GM18907 (cell line): ENCODE measurements around the gene ZNF24.

Experiments
- ATAC-seq: cut with Tn5 transposase; IDR thresholded peaks from one replicate; pipeline ENCODE4 v1.9.1; 2021; ENCODE audit warnings: mild to moderate bottlenecking, moderate library complexity; ENCODE audit not compliant: unreplicated experiment

The ZNF24 gene

DNA sequence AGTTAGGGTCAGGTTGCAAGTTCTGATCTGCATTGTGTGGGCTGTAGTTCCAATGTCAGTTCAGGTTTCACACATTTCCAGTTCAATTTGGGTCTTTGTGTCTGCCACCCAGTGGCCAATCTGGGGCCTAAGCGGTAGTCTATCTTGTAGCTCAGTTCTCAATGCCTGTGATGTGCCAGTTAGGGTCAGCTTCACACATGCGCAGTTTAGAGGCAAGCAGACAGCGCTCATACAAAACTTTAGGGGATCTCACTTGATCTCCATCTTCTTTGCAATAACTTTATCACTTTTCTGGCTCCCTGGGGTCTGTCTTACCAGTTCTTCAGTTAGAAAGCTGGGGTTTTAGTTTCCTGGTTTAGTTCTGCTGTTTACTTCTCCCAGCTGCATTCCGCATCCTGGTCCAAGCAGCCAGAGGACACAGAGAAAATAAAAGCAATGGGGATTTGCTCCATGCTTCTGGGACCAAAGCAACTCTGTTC lies 11.0 kb upstream of the ZNF24 start:
- peak; percentile 100 for ATAC-seq

DNA sequence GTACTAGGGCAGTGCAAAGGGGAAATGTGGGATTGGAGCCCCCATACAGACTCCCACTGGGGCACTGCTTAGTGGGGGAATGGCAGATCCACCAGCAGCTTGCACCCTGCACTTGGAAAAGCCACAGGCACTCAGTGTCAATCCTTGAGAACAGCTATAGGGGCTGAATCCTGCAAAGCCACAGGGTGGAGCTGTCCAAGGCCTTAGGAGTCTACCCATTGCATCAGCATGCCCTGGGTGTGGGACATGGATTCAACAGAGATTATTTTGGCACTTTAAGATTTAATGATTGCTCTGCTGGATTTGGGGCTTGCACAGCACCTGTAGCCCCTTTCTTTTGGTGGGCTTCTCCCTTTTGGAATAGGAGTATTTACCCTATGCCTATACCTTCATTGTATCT lies 8.6 kb upstream of the ZNF24 start:
- ATAC-seq: no peak

DNA sequence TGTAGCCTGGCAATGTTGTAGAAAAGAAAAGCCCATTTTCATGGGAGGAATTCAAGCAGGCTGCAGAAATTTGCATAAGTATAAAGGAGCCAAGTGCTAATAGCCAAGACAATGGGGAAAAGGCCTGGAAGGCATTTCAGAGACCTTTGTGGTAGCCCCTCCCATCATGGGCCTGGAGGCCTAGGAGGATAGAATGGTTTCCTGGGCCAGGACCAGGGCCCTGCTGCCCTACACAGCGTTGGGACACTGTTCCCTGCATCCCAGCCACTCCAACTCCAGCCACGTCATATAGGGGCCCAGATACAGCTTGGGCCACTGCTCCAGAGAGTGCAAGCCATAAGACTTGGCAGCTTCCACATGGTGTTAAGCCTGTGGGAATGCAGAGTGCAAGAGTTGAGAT lies 8.1 kb upstream of the ZNF24 start:
- no peak for ATAC-seq

DNA sequence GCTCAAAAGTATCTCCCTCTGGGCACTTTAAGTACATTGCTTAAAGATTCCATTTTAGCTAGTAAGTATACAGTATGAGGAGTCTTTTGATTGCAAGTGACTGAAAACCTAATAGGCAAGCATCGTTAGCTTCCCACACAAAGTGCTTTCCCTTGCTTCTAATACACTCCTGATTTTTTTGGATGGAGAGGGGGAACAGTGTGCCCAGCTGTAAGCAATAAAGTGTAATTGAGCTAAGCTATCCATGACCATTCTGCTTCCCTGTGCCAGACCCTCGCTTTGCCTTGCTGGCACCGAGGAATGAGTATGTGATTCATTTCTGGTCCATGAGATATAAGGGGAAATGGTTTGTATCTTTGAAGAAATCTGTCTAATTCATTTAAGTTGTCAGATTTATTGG lies 3.8 kb upstream of the ZNF24 start:
- ATAC-seq: no peak

DNA sequence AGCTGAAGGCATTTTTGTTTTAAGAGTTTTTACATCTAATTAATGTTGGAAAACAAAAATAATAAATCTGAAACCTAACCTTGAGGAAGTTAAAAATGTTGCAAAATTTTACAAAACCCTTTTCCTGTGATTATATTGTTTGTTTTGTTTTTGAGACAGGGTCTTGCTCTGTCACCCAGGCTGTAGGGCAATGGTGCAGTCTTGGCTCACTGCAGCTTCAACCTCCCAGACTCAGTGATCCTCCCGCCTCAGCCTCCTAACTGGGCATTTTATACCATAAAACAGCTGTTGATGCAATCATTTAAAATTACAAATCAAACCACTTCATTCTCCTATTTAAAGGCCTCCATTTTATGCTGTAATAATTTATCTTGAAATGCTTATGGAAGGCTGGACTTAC lies 1.7 kb upstream of the ZNF24 start:
- no peak for ATAC-seq

DNA sequence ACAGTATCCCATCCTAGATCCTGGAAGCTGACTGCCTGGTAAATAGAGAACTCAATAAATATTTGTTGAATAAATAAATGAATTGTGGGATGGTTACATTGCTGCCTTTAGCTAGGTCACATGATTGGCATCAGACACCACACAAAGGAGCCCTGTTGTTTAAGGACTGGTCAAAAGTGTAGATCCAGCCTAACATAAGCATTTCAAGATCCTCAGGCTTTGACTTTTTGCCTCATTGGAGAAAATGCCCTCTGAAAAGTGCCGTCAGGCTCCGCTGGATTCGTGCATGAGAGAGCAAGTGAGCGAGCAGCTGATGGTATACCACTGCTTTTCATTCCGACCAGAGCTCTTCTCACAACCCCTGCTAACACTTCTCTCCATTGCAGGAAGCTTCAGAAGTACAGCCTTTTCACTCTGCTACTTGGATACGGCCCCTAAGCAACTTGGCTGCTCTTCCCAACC lies 1.3 kb upstream of the ZNF24 start:
- ATAC-seq: peak; percentile 43

DNA sequence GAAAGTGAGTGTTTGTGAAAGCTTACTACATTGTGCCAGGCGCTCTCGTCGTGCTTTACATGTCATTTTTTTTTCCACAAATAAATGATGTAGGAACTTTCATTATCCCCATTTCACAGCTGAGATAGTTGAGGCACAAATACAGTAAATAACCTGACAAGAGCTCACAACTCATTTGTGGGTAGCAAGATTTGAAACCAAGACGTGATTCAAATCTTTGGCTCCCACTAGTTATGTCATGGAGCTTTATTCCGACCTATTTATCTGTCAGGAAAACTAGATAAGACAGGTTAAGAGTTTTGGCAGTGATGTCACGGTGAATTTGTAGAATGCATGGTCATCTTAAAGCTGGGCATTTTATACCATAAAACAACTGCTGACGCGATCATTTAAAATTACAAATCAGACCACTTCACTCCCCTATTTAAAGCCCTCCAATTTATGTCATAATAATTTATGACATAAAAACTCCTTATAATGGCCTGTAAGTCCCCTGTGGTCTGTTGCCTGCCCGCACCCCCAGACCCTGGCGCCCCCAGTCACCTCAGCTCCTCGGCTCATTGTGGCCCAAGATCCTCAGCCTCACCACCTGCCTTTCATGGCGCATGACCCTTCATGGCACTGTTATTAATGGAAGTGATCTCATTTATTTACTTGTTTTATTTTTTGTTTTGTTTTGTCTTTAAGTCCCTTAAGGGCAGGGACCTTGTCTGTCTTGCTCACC lies 678 bp upstream of the ZNF24 start:
- no peak for ATAC-seq

DNA sequence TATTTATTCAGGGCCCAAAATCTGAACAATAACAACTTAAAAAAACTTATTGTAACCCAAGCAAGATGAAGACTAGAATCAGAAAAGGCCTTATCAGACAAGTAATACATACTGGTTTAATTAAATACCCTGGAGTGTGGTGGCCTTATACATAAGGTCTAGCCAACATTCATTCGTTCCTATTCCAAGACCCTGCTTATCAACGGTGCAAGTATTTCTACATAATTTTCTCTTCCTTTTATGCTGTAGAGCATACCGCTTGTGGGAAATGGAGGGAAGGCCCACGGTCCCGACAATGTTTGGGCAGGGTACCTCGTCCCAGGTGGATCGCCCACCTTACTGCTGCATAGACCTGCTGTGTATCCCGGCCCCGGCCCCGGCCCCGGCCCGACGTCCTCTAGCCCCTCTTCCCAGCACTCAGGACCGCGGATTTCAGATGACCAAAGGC lies 708 bp downstream of the ZNF24 start:
- no peak for ATAC-seq

DNA sequence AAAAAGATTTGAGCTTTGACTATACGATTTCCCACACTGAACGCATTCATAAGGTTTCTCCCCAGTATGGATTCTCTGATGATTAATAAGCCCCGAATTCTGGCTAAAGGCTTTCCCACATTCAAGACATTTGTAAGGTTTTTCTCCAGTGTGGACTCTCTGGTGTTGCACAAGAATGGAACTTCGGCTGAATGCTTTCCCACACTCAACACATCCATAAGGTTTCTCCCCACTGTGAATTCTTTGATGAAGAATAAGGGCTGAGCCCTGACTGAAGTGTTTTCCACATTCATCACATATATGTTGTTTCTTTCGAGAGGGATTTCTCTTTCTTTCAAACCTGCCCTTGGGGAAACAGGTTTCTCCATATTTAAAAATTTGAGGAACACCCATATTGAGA lies 6.9 kb downstream of the ZNF24 start:
- no peak for ATAC-seq

DNA sequence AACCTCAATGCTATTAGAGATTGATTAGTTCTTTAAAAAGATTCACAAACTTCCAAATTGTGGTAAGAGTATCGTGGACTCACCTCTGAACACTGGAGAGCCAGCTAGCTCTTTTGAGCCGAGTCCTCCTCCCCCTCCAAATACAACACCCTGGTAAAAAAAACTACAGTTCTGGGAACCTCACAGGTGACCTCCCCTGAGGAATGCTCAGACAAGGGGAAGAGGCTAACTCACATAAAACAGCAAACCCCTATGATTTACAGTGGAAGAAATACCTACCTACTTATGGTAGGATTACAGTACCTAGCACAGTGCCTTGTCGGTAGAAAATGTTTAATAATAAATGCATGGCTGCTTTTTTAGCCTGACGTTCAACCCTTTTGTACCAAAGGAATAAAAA lies 8.4 kb downstream of the ZNF24 start:
- ATAC-seq: no peak

DNA sequence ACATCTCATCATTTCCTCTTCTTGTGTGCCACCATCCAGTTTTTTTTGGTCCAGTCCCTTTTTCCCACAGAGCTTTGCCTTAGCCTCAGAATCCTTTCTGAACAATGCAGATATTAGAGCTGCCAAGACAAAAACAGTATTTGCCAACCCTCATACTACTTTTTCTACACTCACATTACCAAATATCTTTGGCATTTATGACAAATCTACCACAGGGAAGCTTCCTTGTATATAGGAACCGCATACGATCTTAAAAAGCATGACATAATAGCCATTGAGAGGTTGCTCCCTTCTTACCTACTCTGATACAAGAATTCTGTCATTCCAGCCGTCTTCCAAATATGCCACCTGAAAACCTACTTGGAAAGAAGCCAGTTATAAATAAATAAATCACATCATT lies 9.4 kb downstream of the ZNF24 start:
- ATAC-seq: no peak

DNA sequence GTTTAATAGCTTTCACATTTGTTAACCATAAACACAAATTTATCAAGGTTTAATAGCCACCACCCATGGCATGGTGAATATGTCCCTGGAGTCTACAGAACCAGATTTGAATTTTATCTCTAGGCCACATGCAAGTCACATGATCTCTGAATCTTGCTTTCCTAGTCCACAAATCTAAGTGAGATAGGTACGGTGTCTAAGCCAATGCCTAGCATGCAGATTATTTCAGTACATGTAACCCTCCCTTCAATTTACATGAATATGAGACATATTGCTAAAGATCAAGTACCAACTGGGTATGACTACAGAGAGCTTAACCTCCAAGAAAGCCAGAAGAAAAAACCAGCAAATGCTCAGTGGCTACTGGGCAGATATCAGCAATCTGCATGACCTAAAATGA lies 10.0 kb downstream of the ZNF24 start:
- ATAC-seq: no peak

DNA sequence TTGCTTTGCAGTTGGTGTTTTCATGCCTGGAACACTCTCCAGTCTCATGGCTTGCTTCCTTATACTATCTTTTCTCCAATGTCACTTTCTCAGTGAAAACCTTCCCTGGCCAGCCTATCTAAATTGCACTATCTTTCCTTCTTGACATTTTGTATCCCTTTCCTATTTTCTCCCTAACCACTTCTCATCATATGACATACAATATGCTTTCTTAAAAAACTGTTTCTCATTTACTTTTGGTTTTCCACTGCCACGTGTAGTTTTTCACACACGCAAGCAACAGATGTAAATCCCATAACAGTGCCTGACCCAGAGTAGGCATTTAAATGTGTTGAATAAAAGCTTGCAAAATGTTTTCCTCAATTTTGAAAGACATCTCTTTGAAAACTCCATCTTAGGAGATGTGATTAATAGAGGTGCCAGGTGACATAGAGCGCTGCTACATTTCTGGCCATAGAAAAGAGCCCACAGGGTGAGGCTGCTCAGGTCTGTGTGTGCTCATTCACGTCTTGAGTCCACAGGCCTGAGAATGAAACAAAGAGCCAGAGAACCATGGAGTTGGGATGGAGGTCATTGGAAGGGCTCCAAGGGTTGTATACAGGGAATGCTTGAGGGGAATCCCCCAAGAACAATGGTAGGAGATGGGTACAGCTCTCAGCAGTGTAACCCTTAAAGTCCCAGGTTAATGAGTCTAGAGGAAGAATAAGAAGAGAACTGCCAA lies 12.7 kb downstream of the ZNF24 start:
- no peak for ATAC-seq

DNA sequence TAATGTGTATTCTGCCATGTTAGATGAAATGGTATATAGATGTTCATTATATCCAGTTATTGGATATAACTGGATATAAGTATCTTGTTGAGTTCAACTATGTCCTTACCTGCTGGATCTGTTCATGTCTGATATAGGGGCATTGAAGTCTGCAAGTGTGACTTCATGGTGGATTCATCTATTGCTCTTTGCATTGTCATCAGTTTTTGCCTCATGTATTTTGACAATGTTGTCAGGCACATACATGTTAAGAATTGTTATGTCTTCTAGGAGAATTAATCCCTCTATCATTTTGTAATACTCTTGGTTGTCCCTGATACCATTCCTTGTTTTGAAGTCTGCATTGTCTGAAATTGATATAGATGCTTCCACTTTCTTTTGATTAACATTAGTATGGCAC lies 15.4 kb downstream of the ZNF24 start:
- no peak for ATAC-seq

DNA sequence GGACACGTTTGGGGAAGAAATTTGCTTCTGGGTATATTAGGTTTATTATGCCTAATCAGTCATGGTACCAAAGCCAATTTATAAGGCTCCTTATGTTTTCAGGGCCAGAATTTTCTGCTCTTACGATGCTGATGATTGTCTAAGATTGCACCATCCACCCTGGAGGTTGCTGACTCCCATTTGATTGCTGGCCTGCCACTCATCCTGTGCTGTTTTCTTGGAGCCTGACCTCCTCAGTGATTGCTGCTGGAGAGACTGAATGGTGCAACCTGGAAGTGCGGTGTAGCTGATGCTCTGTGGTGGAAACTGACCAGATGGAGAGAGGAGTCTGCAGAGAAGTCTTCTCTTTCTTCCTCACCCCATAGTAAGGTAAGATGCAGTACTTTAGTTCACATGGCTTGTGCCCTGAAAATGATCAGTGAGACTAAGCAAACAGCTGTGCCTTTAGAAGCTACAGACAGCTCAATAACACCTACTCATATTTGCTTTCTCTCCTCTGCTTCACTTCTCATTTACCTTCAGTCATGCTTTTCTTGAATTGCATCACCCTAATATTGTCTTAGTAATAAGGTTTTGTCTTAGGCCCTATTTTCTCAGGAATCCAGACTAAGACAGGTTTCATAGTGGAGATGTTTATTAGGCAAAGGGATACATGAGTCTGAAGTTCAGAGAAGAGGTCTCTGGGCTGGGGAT lies 17.4 kb downstream of the ZNF24 start:
- no peak for ATAC-seq

DNA sequence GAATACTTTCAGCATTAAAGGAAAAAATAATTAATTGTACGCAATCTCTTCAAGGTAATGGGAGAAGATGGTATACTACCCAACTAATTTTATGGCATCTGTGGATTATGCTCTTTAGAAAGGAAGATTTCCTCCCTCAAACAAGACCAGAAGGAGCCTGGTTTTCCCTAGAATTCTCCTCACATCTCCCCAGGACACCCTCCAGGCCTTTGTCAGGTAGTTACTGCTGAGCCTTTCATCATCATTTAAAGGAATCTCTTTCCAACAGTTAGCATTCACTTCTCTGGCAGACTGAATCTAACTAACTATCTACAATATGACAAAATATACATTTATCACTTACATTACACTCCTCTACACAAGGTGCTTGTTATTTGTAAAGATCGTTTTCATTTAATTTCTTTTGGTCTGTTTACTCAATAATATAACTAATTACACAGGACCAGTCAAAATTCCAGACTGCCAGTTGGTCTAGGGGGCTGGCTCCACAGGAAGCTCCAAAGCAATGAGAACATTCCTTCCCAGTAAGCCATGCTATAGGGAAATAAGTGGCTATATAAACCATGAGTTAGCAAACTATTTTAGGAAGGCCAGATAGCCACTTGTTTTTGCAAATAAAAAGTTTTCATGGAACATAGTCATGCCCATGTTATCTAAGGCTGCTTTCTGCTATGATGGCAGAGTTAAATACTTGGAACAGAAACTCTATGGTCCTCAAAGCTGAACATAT lies 19.1 kb downstream of the ZNF24 start:
- no peak for ATAC-seq

DNA sequence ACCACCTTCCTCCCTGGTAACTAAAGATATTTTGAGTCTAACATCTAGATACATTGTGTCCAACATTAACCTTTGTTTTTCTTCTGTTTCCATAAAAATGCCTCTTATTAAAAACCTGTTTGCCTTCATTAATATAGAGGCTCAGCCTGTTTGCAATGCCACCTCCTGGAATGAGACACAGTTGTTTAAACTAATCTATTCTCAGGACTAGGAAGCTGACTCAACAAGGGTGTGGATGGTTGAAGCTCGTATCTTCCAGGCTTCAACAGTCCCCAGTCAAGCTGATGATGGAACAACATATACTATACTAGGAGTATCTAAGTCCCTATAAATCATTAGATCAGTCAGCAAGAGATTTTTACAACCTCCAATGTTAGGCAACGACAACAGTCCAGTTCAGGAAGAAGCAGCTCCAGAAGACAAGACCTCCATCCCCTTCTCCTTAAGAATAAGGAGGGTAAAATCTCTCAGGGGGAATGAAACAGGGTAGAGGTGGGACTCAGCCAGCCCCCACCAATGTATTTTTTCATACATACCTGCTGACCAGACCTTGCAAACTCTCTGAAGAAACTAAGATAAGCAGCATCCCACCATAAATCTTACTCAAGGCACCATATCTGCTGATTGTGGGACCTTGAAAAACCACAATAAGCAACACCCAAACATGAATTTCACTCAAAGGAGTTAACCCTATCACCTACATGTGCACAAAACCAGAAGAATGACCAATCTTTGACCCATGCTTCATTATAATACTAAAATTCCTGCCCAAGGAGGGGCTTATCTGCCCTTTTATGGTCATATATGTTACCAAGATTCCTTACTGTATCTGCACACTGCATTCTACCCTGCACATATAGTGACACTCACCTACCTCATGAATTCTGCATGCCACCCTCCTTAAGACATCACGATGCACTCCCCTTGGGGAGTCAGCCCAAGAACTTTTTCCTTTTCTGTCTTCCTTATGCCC lies 21.4 kb downstream of the ZNF24 start:
- ATAC-seq: no peak

DNA sequence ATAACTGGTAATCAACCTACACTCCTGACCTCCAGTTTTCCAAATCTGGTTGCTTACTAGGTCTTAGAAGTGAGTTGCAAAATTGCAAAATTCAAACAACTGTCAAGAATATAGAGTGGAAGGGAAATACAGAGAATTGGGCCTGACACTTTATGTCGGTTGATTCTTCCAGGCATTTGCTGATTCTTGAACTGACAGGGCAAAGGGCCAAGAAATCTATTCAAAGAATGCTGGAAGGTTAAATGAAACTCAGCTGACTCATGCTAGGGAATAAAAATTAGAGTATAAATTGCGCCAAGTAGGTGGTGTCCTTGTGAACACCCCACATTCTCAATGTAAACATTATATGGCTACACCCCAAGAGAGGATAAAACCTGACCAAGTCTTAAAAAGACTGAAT lies 32.7 kb downstream of the ZNF24 start:
- ATAC-seq: no peak

DNA sequence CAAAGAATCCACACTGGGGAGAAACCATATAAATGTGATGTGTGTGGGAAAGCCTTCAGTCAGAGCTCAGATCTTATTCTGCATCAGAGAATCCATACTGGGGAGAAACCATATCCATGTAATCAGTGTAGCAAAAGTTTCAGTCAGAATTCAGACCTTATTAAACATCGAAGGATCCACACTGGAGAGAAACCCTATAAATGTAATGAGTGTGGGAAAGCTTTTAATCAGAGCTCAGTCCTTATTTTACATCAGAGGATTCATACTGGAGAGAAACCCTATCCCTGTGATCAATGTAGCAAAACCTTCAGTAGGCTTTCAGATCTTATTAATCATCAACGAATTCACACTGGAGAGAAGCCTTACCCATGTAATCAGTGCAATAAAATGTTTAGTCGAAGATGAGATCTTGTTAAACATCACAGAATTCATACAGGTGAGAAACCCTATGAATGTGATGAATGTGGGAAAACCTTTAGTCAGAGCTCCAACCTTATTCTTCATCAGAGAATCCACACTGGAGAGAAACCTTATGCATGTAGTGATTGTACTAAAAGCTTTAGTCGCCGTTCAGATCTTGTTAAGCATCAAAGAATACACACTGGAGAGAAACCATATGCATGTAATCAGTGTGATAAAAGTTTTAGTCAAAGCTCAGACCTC lies 37.5 kb downstream of the ZNF24 start:
- no peak for ATAC-seq
